VCaP (cell line): ENCODE results near the gene RFX2.
"Not testable (repeated sequence)": the region's sequence is repeated elsewhere in the genome, so short reads cannot be mapped to it uniquely, and the experiment has no call there.

Source experiments
- H3K27ac ChIP-seq: fragments of 450-650 bp; 2 replicates; pipeline ENCODE4 v1.5.1; 2017
- TF ChIP-seq, protein P1 (sequence below): fragments of 450-650 bp; conservative IDR thresholded peaks from 2 replicates; pipeline ENCODE4 v1.5.1; 2017; ENCODE audit warnings: mild to moderate bottlenecking, moderate library complexity

The RFX2 gene

DNA sequence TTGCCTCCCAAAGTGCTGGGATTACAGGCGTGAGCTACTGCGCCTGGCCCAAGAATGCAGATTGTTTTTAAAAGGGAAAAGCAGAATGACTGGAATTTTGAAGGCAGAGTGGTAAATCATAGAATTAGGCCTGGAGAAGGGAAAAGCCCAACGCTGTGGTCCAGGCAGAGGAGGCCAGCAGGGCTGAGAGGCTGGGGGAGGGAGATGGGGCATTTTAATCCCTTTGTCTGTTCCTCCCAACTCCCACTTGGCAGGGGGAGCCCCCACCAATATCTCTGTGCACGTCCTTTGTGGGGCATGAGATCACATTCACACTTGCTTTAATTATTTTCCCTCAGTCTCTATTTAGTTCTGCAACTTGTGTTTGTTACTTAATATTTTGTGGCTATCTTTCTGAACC is 77.9 kb downstream of the RFX2 start:
- H3K27ac ChIP-seq: no peak overlapping the region
- TF ChIP-seq, protein P1, sequence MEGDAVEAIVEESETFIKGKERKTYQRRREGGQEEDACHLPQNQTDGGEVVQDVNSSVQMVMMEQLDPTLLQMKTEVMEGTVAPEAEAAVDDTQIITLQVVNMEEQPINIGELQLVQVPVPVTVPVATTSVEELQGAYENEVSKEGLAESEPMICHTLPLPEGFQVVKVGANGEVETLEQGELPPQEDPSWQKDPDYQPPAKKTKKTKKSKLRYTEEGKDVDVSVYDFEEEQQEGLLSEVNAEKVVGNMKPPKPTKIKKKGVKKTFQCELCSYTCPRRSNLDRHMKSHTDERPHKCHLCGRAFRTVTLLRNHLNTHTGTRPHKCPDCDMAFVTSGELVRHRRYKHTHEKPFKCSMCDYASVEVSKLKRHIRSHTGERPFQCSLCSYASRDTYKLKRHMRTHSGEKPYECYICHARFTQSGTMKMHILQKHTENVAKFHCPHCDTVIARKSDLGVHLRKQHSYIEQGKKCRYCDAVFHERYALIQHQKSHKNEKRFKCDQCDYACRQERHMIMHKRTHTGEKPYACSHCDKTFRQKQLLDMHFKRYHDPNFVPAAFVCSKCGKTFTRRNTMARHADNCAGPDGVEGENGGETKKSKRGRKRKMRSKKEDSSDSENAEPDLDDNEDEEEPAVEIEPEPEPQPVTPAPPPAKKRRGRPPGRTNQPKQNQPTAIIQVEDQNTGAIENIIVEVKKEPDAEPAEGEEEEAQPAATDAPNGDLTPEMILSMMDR: no peak

DNA sequence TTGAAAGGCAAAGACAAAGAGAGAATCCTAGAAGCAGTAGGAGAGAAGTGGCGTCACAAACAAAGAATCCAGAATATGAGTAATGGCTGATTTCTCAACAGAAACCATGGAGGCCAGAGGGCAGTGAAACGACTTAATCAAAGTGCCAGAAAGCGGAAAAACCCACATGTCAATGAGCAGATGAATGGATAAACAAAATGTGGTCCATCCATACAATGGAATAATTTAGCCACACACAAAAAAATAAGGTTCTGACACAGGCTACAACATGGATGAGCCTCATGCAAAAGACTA is 80.1 kb downstream of the RFX2 start:
- H3K27ac ChIP-seq: no peak overlapping the region
- TF ChIP-seq, protein P1: no peak

DNA sequence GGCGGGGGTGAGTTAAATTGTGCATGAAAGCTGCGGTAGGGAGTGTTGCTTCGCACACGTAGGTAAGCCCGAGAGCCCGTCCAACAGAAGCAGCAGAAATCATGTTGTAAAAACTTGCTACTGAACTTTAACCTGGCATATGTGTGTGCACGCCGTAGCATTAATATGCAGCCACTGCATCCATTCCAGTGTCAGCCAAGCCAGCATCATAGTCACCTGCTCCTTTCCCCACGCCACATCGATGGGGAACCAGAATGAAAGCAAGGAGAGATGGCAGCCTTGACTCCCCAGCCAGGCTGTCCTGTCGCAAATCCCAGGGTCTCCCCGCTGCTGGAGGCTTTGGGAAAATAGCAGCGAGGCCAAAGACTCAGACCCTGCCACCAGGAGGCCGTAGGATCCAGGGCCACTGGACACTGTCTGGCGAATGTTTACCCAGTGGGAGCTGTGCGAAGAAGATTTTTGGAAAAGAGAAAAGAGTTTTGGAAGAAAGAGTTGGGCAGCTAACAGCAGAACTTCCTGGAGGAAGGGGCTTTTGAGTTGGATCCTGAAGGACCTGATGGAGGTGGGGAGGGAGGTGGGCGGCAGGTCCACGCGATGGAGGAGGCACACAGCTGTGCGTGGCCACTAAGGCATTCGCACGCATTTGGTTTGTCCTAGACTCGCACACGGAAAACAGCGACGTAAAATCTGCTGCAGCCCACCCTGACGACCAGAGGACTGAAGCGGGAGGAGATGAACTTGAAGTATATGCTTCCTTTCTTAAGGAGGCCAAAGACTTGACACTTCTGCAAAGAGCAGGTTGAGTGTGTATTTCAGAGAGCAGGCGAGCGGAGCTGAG is 83.7 kb downstream of the RFX2 start:
- no peak overlapping the region for H3K27ac ChIP-seq
- TF ChIP-seq, protein P1: no peak

DNA sequence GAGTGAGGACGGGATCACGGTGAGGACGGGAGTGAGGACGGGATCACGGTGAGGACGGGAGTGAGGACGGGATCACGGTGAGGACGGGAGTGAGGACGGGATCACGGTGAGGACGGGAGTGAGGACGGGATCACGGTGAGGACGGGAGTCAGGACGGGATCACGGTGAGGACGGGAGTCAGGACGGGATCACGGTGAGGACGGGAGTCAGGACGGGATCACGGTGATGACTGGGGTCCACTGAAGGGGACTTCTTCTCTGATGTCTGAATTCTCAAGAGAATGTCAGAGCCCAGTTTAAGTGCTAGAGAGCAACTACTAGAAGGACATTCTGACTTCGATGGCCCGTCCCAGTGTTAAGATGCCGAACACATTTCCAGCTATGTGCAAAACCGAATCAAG is 85.5 kb downstream of the RFX2 start:
- not testable (repeated sequence) for H3K27ac ChIP-seq

DNA sequence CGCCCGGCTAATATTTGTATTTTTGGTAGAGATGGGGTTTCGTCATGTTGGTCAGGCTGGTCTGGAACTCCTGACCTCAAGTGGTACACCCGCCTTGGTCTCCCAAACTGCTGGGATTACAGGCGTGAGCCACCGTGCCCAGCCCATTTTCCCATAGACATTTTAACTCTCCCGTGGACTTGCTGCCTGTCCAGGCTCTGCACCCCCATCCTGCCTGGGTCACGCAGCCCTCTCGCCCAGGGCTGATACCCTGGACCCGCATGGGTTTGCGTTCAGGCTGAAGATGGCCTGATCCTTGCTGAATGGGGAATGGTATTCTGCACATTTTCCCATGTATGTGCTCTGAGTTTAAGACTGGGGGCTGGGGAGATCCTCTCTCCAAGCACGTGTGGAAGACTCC is 86.4 kb downstream of the RFX2 start:
- TF ChIP-seq, protein P1: no peak
- no peak overlapping the region for H3K27ac ChIP-seq

DNA sequence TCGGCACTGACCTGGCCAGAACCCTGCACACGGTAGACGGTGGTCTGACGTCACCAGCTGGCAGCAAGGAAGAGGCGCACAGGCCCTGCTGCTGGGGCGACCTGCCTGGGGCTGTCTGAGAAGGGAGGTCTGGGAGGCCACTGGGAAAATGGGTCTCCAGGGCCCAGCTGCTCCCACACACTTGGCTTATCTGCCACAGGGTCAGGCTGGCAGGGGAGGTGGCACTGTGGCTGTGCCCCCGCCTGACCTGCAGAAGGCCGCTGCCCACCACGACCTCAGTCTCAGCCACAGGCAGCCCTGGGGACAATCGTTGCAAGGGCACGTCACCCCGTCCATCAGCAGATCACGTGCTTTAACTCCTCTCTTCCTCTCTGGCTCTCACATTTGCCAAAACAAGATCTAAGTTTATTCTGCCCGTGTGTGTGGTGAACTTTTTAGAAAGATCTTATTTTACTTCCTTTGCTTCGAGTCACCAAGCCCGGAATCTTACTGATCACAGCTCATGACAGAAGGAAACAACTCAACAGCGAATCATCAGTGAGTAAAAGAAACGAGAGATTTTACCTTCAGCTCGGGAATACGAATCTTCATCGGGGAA is 87.1 kb downstream of the RFX2 start:
- H3K27ac ChIP-seq: no peak overlapping the region

DNA sequence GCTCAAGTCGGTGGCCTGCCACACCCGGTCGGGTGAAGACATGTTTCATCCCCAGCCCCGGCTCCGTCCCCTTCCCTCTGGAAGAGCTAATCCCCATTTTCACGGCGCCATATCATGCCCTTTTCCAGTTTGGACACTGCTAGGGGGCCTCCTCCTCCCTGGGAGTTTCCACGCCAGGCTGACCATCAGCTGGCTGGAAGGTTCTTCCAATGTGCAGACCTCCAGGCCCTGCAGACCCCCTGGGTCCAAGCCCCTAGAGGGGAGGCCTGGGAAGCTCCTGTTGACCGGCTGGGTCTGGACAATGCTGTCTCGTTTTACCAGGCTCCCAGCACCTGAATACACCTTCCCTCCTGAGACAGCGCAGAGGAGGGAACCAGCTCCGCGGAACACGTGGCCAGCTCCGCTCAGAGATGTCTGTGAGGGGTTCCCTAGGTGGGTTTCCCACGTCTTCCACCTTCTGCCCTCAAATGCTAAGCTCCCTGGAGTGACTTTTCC is 87.7 kb downstream of the RFX2 start:
- peak overlapping the region; percentile 99 for H3K27ac ChIP-seq
- TF ChIP-seq, protein P1: peak; percentile 45

More for the DNA sequence above, 87.1 kb downstream of the RFX2 start:
- TF ChIP-seq, protein P1: no peak
